Measurements from ENCODE around the gene CDC26. TPM values are rescaled to one million over a fixed set of nuclear protein-coding genes. Genes with fewer than 3 reads are reported as not detected.
A peak's percentile ranks its signal among the peaks of the same experiment; 100 is the strongest.

Gene CDC26
- total RNA-seq (2014; rRNA removed; shearing (Covaris generic)): 76.2 and 82.6 TPM in 2 replicates

- Histone ChIP-seq H3K4me1 (peaks cover 4% of the 10 kb centered on the region), H3K27me3 (no peaks in the 10 kb centered on the region), H3K36me3 (peaks cover 41% of the 10 kb centered on the region), H3K4me3 (peak within 1 kb of the TSS; percentile 86), H3K9me3 (replicated peaks) (no peaks in the 10 kb centered on the region), H3K27ac (peak within 1 kb of the TSS; percentile 81)
- peak; percentile 99 for DNase-seq
These were observed at the start of gene CDC26, which contains the start of gene PRPF4 for GRCh38 chr9:113275157-113276131. Gene CDC26, minus strand, starts transcription at chr9:113275572. Its CDS starts 3,065 bp downstream, at chr9:113272507. Gene PRPF4, plus strand, starts transcription at chr9:113275658. Its CDS starts 86 bp downstream, at chr9:113275744.

- DNase-seq: no peak
- H3K27ac ChIP-seq: no peak overlapping the region
- no peak overlapping the region for H3K4me3 ChIP-seq
- no peaks in the 10 kb centered on the region for H3K4me1 ChIP-seq
- H3K9me3 ChIP-seq (replicated peaks): no peaks in the 10 kb centered on the region
- H3K27me3 ChIP-seq: no peaks in the 10 kb centered on the region
- H3K36me3 ChIP-seq: no peaks in the 10 kb centered on the region
These were observed 47.3 kb upstream of the CDC26 start for GRCh38 chr9:113322671-113323070.

- no peak overlapping the region for H3K27ac ChIP-seq
- H3K27me3 ChIP-seq: no peaks in the 10 kb centered on the region
- no peaks in the 10 kb centered on the region for H3K36me3 ChIP-seq
- no peaks in the 10 kb centered on the region for H3K4me1 ChIP-seq
- DNase-seq: no peak
- no peaks in the 10 kb centered on the region for H3K9me3 ChIP-seq (replicated peaks)
- no peak overlapping the region for H3K4me3 ChIP-seq
These were observed 44.7 kb upstream of the CDC26 start for GRCh38 chr9:113320051-113320450.

- Histone ChIP-seq H3K9me3 (replicated peaks) (no peaks in the 10 kb centered on the region), H3K4me3 (no peak overlapping the region), H3K27me3 (no peaks in the 10 kb centered on the region), H3K36me3 (no peaks in the 10 kb centered on the region), H3K4me1 (no peaks in the 10 kb centered on the region), H3K27ac (no peak overlapping the region)
- DNase-seq: no peak
These were observed 43.7 kb upstream of the CDC26 start for GRCh38 chr9:113319054-113319453.

- Histone ChIP-seq H3K27me3 (no peaks in the 10 kb centered on the region), H3K4me1 (peaks cover 8% of the 10 kb centered on the region), H3K36me3 (no peaks in the 10 kb centered on the region), H3K4me3 (no peak overlapping the region), H3K9me3 (replicated peaks) (no peaks in the 10 kb centered on the region), H3K27ac (no peak overlapping the region)
- DNase-seq: no peak
These were observed 42.4 kb upstream of the CDC26 start for GRCh38 chr9:113317777-113318176.

GRCh38 chr9:113316030-113316429 is 40.7 kb upstream of the CDC26 start:
- Histone ChIP-seq H3K36me3 (no peaks in the 10 kb centered on the region), H3K27me3 (no peaks in the 10 kb centered on the region), H3K4me3 (no peak overlapping the region), H3K4me1 (peaks cover 26% of the 10 kb centered on the region), H3K27ac (no peak overlapping the region), H3K9me3 (replicated peaks) (no peaks in the 10 kb centered on the region)
- DNase-seq: no peak

GRCh38 chr9:113315231-113315630 is 39.9 kb upstream of the CDC26 start:
- H3K9me3 ChIP-seq (replicated peaks): no peaks in the 10 kb centered on the region
- H3K4me3 ChIP-seq: no peak overlapping the region
- H3K4me1 ChIP-seq: peaks cover 34% of the 10 kb centered on the region
- H3K27ac ChIP-seq: no peak overlapping the region
- H3K27me3 ChIP-seq: no peaks in the 10 kb centered on the region
- DNase-seq: no peak
- no peaks in the 10 kb centered on the region for H3K36me3 ChIP-seq

GRCh38 chr9:113313261-113313660 is 37.9 kb upstream of the CDC26 start:
- Histone ChIP-seq H3K4me1 (peaks cover 34% of the 10 kb centered on the region), H3K36me3 (no peaks in the 10 kb centered on the region), H3K9me3 (replicated peaks) (no peaks in the 10 kb centered on the region), H3K27me3 (no peaks in the 10 kb centered on the region), H3K4me3 (peak overlapping the region; percentile 38), H3K27ac (peak overlapping the region; percentile 81)
- DNase-seq: peak; percentile 93 to 95

GRCh38 chr9:113311961-113312360 is 36.6 kb upstream of the CDC26 start:
- Histone ChIP-seq H3K36me3 (no peaks in the 10 kb centered on the region), H3K4me3 (no peak overlapping the region), H3K27me3 (no peaks in the 10 kb centered on the region), H3K9me3 (replicated peaks) (no peaks in the 10 kb centered on the region), H3K4me1 (peaks cover 34% of the 10 kb centered on the region), H3K27ac (no peak overlapping the region)
- DNase-seq: no peak

GRCh38 chr9:113310538-113310937 is 35.2 kb upstream of the CDC26 start:
- no peak overlapping the region for H3K4me3 ChIP-seq
- H3K27ac ChIP-seq: no peak overlapping the region
- DNase-seq: peak in 1 of 2 experiments; percentile 30
- H3K9me3 ChIP-seq (replicated peaks): no peaks in the 10 kb centered on the region
- no peaks in the 10 kb centered on the region; the same call in 1 of the 2 replicates for H3K27me3 ChIP-seq
- H3K4me1 ChIP-seq: peaks cover 34% of the 10 kb centered on the region
- no peaks in the 10 kb centered on the region for H3K36me3 ChIP-seq

GRCh38 chr9:113309204-113309813 is 33.9 kb upstream of the CDC26 start:
- Histone ChIP-seq H3K4me1 (peaks cover 34% of the 10 kb centered on the region), H3K36me3 (no peaks in the 10 kb centered on the region), H3K9me3 (replicated peaks) (no peaks in the 10 kb centered on the region), H3K27ac (no peak overlapping the region), H3K4me3 (no peak overlapping the region), H3K27me3 (no peaks in the 10 kb centered on the region; the same call in 1 of the 2 replicates)
- DNase-seq: peak; percentile 35 to 67

- Histone ChIP-seq H3K9me3 (replicated peaks) (no peaks in the 10 kb centered on the region), H3K4me3 (no peak overlapping the region), H3K4me1 (peaks cover 23% of the 10 kb centered on the region), H3K27me3 (peaks cover 3% of the 10 kb centered on the region; the same call in 1 of the 2 replicates), H3K36me3 (no peaks in the 10 kb centered on the region), H3K27ac (no peak overlapping the region)
- no peak for DNase-seq
These were observed 32.1 kb upstream of the CDC26 start for GRCh38 chr9:113307396-113307975.

- Histone ChIP-seq H3K27ac (no peak overlapping the region), H3K4me3 (no peak overlapping the region), H3K36me3 (no peaks in the 10 kb centered on the region), H3K27me3 (peaks cover 3% of the 10 kb centered on the region; the same call in 1 of the 2 replicates), H3K9me3 (replicated peaks) (no peaks in the 10 kb centered on the region), H3K4me1 (peaks cover 14% of the 10 kb centered on the region)
- no peak for DNase-seq
These were observed 31.2 kb upstream of the CDC26 start for GRCh38 chr9:113306566-113306965.

- no peak for DNase-seq
- Histone ChIP-seq H3K36me3 (no peaks in the 10 kb centered on the region), H3K4me1 (0 out of 2 replicates have a peak, but pooled peaks cover 2% of the 10 kb centered on the region), H3K9me3 (replicated peaks) (no peaks in the 10 kb centered on the region), H3K4me3 (no peak within 1 kb of the TSS), H3K27ac (no peak within 1 kb of the TSS), H3K27me3 (peaks cover 3% of the 10 kb centered on the region; the same call in 1 of the 2 replicates)
These were observed 27.5 kb upstream of the CDC26 start, which contains the start of gene RNF183 for GRCh38 chr9:113302792-113303418. Gene RNF183, minus strand, starts transcription at chr9:113303376. Its CDS starts 5,192 bp downstream, at chr9:113298184.
